NK-92 (cell line): ENCODE measurements around the gene TMED10.

ENCODE experiments used
- DNase-seq: peaks from one replicate; lab custom pipeline; 2025; ENCODE audit not compliant: unreplicated experiment; lab: John Stamatoyannopoulos, UW

TMED10 gene

DNA sequence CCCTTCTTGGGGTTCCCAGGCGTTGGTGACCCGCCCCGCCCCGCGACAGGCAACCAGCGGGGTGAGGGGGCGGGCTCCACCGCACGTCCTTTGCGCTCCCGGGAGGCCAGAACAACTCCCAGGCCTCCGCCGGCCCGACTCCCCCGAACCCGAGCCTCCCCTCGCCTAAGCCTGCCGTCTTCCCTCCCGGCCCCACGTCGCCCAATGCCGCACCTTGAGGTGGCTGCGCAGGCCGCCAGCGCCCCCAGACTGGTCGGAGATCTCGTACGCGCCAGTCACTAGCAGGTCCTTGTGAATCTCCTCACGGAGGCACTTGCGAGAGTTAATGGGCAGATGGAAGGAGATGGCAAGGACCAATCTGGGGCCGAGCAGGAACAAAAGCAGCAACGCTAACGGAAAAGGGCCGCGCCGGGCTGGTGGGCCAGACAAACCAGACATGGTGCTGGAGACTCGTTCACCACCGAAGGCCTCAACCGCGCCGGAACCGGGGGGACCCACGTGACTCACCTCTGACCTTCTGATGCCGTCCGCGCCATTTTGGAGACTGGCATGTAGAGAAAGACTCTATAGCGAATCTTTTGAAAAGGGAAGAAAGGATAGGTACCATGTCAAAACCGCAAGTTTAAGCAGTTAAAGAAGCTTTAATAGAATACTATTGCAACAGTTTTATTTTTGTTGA lies at the start of gene TMED10:
TMED10 (minus strand) TSS at position 471 of the 679 bp plus-strand sequence; CDS start at position 438, 33 bp downstream.
- DNase-seq = peak; percentile 53

- no peak for DNase-seq
Measured at GRCh38 chr14:75224561-75224960, 48.1 kb upstream of the TMED10 start.

DNA sequence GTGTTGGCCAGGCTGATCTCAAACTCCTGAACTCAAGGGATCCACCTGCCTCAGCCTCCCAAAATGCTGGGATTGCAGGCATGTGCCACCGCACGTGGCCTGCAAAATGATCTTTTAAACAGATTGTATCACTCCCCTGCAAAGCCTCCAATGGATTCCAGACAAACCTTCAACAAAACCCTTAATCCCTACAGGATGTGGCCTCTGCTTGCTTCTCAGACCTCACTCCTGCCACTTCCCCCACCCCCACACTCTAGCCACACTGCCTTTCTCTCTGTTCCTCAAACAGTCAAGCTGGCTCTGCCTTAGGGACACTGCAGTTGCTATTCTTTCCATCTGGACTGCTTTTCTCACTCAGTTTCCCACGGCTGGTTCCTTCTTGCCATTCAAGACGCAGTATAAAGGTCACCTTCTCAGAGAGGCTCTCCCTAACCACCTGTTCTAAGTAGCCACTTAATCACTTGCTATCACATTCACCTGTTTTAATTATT lies 47.3 kb upstream of the TMED10 start:
- no peak for DNase-seq

DNA sequence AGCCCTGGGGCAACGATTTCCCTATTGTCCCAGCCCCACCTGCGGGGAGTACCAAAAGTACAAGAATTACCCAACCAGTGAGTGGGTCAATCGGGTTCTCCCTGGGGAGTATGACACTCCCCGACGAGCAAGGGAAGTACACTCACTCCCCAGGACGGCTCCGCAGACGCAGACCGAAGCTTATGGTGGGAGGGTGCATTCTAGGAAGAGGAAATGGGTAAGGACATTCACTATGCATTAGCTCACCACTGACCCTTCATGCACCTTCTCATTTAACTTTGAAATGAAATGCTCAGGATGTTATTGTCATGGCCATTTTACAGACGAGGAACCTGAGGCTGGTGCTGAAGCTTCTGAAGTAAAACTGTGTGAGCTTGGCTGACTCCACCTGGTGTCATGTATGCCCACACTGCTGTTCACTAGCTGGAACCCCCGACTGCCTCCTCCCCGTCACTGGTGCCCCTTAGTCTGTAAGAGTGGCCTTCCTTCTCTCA lies 45.8 kb upstream of the TMED10 start:
- no peak for DNase-seq

DNA sequence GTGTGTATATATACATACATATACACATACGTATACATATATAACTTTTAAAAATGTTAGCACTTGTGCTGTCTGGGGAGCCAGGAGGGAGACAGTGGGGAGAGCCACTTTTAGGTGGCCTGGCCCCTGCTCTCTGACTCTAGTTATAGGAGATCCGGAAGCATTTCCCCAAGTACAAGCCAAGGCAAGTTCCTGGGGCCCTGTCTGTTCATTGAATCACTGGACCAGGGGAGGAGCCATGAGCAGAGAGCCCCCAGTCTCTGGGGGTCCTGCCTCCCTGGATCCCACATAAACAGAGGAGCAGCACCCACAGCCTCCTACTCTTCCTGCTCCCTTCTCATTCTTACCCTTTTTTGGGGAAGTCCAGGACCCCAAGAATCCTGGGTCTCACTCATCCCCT lies 45.4 kb upstream of the TMED10 start:
- no peak for DNase-seq

GRCh38 chr14:75220156-75220555 lies 43.7 kb upstream of the TMED10 start:
- no peak for DNase-seq

- DNase-seq = no peak
Measured at GRCh38 chr14:75217508-75218206, 41.2 kb upstream of the TMED10 start.

- DNase-seq = no peak
Measured at GRCh38 chr14:75216427-75217006, 40.1 kb upstream of the TMED10 start.

DNA sequence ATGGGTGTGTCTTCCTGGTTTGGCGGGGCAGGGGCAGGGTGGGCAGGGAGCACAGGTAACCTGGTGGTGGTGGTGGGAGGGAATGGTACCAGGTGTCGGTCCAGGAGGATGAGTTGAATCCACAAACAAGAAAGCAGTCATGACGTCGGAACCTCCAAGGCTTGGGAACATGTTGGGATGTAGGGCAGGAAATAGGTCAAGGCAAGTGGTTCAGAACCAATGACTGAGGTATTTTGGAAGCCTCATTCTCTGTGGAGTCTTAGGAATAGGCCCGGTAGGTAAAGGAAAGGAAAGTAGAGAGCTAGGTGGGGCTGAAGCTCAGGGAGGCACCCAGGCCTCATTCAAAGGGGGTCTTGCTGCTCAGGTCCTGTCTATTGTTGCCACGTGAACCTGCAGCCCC lies 39.1 kb upstream of the TMED10 start:
- no peak for DNase-seq

DNA sequence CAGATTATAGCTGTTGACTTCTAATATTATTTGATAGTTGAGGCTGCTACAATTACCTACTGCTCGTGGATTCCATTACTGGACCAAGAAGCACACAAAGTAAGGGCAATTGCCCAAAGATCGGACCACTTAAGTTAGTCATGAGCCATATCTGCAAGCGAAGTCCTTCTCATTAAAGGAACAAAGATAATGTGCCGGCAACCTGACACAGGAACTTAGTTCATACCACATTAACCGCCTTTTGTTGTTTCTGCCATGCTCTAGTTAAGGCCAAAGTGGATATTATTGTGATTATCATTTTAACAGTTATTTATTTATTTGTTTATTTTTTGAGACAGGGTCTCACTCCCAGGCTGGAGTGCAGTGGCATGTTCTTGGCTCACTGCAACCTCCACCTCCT lies 38.1 kb upstream of the TMED10 start:
- DNase-seq = no peak

DNA sequence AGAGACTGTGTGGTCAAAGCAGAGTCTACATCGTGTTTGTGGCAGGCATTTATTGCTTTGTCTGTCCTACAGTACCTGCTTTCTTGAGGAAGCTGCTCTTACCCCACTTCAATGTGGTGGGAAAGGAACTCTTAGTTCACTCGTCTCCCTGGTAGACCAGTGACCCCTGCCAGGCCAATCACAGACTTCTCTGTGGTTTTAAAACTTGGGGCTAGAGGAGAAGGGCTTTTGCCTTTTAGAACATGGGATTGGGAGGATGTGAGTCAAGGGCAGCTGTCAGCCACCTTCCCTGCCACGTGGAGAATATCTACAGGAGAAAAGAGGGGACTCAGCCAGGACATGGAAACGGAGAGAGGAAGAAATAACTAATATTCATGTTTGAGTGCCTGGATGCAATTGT lies 36.8 kb upstream of the TMED10 start:
- DNase-seq = no peak

GRCh38 chr14:75208843-75209242 lies 32.4 kb upstream of the TMED10 start:
- no peak for DNase-seq

DNA sequence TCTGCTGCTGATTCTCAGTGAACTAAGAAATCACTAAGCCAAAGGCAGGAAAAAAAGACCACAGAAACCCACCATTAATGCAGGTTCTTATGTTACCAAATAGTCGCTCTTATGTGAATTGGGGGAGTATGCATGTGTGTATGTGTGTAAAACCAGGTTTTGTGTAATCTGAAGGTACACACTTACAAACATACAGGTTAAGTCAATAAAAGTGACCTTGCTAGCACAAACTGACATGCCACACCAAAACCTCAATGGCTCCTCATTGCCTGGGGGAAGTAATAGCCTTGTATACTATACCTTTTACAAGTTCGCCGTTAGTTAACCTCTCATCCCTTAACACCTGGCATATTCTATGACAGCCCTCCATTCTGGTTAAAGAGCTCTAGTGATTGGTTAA lies 29.8 kb upstream of the TMED10 start:
- DNase-seq = no peak

GRCh38 chr14:75205591-75205990 lies 29.2 kb upstream of the TMED10 start:
- DNase-seq = no peak

DNA sequence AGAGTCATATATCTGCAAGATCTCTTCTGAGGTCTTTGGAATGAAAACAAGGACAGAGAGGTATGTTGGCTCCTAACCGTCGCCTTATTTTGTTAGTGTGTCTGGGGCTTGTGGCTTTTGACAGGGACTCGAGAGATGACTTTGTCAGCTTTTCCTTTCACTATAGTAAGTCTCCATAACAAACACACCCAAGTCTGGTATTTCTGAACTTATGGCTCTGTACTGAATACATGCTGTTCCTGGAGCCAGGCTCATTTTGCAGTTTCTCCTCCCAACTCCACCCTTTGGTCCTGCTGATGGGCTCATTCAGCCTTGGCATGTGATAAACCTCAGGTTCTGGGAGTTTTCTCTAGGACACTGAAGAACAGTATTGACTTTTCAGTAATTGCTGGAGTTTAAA lies 27.7 kb upstream of the TMED10 start:
- DNase-seq = no peak

DNA sequence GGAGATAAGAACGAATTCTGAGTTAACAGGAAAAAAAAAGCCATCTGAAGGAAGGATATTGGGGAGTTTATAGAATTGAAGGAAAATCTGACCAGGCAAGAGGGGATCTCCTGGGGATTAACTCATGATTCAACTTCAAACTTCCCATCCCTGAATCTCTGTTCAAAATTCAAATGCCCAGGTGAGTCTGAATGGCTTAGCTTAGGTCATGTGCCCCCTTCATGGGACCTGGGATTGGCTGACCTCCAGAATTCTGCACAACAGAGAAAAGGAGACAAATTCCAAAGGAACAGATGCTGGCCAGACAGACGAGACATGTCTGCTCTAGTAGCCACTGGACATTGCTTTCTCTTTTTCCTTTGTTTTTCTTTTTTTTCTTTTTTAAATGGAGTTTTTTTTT lies 26.2 kb upstream of the TMED10 start:
- no peak for DNase-seq

- DNase-seq = no peak
Measured at GRCh38 chr14:75201087-75201486, 24.7 kb upstream of the TMED10 start.

- no peak for DNase-seq
Measured at GRCh38 chr14:75200451-75200850, 24.0 kb upstream of the TMED10 start.

DNA sequence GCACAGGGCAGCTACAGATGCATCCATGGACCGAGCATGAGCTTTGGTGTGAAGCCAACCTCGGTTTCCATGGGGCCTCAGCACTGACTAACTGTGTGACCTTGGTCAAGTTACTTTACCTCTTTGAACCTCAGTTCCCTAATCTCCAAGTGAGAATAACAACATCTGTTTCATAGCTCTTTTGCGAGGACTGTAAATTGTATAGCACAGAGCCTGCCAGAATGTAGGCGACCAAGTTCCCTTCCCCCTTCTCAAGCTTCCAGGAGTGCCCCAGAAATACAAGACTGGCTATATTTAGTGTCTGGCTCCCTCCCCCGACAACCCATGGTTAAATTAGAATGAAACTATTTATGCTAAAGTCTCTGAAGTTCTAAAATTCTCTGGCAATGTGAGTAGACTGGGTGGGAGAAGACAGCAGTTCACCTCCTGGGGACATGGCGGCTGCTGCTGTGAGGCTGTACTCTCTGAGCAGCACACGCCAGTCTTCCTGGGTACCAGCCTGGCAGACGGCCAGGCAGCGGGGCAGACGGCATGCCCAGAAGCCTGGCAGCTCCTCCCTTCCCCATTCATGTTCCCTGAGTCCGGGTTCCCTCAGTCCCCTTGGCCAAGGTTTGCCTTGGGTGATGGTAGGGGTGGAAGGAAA lies 22.0 kb upstream of the TMED10 start:
- no peak for DNase-seq

GRCh38 chr14:75197338-75197737 lies 20.9 kb upstream of the TMED10 start:
- no peak for DNase-seq

DNA sequence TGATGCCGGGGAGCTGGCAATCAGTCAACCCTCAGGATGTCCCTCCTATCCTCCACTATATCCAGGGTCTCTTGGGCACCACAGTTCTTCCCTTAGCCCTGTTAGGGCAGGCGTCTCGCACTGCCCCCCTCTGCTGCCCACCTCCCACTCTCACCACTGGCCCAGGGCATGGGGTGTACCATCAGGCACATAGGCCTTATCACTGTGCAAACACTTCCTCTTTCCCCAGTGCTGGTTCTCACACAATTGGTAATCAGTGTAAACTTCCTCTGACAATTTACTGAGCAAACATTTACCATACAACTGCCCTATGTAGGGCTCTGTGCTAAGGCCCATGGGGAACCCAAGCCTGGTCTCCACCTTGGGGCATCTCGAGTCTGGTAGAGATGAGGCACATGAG lies 20.1 kb upstream of the TMED10 start:
- no peak for DNase-seq

- DNase-seq = no peak
Measured at GRCh38 chr14:75196064-75196463, 19.7 kb upstream of the TMED10 start.
